ENCODE data around the gene NNAT. TPM values are rescaled to one million over a fixed set of nuclear protein-coding genes. Genes with fewer than 3 reads are reported as not detected.
A peak's percentile ranks its signal among the peaks of the same experiment; 100 is the strongest.

The NNAT gene
- total and polyA plus RNA-seq, 2 of the 8 experiments (the other 6 are each of a cell fraction or from before 2014, with no cell fraction given) = 66.8 to 175 TPM

DNA sequence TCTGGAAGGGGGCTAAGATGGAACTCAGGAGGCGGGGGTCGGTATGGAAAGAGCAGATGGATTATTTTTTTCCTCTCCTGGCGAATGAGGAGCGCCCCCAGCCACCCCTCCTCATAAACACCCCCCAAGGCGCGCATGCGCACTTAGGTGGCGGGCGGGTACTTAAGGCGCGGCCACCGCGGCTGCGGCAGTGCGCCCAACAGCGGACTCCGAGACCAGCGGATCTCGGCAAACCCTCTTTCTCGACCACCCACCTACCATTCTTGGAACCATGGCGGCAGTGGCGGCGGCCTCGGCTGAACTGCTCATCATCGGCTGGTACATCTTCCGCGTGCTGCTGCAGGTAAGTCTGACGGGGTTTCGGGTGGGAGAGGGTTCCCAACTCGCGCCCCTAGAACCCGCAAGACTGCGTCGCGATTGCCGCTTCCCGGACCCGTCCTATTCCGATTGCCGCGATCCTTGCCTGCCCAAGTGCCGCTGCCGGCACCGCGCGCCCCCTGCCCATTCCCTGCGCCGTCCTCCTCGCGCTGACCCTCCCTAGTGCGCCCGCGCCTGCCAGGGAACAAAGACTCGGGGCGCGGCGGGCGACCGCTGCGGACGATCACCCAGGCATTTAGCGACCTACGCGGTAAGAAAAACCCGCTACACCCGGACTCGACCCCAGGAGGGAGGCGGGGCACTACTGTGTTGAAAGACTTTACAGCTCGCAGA lies at the start of gene NNAT (continued):
- TF ChIP-seq FOSL1 (IDR thresholded peaks at IDR 0.05; ENCODE audit: insufficient read depth, low read depth, low read length) = no peak
- peak; percentile 57 for TF ChIP-seq TAF7 (optimal IDR thresholded peaks at IDR 0.05; ENCODE audit: borderline replicate concordance, low read depth, low read length)
- no peak for TF ChIP-seq SIX5 (IDR thresholded peaks at IDR 0.05; ENCODE audit: low read depth, low read length)
- TF ChIP-seq RNF2 (IDR thresholded peaks at IDR 0.05; ENCODE audit: borderline replicate concordance, low read depth, low read length, missing control alignments, poor library complexity, severe bottlenecking) = no peak
- TF ChIP-seq BACH1 (IDR thresholded peaks at IDR 0.05; ENCODE audit: low read length) = no peak
- TF ChIP-seq, protein P1, sequence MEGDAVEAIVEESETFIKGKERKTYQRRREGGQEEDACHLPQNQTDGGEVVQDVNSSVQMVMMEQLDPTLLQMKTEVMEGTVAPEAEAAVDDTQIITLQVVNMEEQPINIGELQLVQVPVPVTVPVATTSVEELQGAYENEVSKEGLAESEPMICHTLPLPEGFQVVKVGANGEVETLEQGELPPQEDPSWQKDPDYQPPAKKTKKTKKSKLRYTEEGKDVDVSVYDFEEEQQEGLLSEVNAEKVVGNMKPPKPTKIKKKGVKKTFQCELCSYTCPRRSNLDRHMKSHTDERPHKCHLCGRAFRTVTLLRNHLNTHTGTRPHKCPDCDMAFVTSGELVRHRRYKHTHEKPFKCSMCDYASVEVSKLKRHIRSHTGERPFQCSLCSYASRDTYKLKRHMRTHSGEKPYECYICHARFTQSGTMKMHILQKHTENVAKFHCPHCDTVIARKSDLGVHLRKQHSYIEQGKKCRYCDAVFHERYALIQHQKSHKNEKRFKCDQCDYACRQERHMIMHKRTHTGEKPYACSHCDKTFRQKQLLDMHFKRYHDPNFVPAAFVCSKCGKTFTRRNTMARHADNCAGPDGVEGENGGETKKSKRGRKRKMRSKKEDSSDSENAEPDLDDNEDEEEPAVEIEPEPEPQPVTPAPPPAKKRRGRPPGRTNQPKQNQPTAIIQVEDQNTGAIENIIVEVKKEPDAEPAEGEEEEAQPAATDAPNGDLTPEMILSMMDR (IDR thresholded peaks at IDR 0.05; ENCODE audit: control extremely low read depth in 1 of 3, insufficient read depth in 1 of 3, low read depth in 1 of 3, low read length in 3 of 3) = no peak
- no peak for TF ChIP-seq SIRT6 (IDR thresholded peaks at IDR 0.05; ENCODE audit: low read length)
- peak; percentile 49; the same call in 1 of the 2 replicates for TF ChIP-seq YY1 (IDR thresholded peaks at IDR 0.05; ENCODE audit: low read depth, low read length)
- no peak for TF ChIP-seq SAP30 (IDR thresholded peaks at IDR 0.05; ENCODE audit: insufficient read depth, insufficient replicate concordance, low read length)
- TF ChIP-seq, protein P2, sequence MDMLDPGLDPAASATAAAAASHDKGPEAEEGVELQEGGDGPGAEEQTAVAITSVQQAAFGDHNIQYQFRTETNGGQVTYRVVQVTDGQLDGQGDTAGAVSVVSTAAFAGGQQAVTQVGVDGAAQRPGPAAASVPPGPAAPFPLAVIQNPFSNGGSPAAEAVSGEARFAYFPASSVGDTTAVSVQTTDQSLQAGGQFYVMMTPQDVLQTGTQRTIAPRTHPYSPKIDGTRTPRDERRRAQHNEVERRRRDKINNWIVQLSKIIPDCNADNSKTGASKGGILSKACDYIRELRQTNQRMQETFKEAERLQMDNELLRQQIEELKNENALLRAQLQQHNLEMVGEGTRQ (IDR thresholded peaks at IDR 0.05; ENCODE audit: low read length) = no peak
- TF ChIP-seq KDM5A (IDR thresholded peaks at IDR 0.05; ENCODE audit: low read length) = no peak
- no peak for TF ChIP-seq JUND (IDR thresholded peaks at IDR 0.05; ENCODE audit: low read length)
- TF ChIP-seq SRF (IDR thresholded peaks at IDR 0.05; ENCODE audit: low read depth, low read length) = no peak
- TF ChIP-seq CHD1 (IDR thresholded peaks at IDR 0.05; ENCODE audit: low read depth, low read length) = no peak
- no peak for TF ChIP-seq SUZ12 (IDR thresholded peaks at IDR 0.05; ENCODE audit: low read length)
- no peak for TF ChIP-seq CHD2 (IDR thresholded peaks at IDR 0.05; ENCODE audit: low read length)
- peak; percentile 67 for TF ChIP-seq PHF8 (conservative IDR thresholded peaks at IDR 0.05; ENCODE audit: low read depth, low read length)
